ENCODE data around the gene INSRR.

DNA sequence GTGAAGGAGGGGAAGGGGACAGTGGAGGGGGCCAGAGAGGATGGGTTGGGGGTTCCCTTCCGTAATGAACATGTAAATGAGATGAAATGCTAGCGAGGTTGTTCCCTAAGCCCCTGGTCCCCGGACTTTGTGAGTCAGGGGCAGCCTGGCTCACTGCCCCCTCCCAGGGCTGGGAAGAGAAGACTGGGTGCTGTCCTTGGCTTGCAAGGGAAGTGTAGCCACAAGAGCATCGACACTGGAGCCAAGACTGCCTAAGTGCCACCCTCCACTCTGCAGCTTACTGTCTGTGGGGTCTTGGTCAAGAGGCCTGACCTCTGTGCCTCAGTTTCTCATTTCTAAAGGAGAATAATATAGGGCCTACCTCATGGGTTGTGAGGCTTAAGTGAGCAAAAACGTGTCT, 35.1 kb upstream of the INSRR start:
- TF ChIP-seq, protein P1, sequence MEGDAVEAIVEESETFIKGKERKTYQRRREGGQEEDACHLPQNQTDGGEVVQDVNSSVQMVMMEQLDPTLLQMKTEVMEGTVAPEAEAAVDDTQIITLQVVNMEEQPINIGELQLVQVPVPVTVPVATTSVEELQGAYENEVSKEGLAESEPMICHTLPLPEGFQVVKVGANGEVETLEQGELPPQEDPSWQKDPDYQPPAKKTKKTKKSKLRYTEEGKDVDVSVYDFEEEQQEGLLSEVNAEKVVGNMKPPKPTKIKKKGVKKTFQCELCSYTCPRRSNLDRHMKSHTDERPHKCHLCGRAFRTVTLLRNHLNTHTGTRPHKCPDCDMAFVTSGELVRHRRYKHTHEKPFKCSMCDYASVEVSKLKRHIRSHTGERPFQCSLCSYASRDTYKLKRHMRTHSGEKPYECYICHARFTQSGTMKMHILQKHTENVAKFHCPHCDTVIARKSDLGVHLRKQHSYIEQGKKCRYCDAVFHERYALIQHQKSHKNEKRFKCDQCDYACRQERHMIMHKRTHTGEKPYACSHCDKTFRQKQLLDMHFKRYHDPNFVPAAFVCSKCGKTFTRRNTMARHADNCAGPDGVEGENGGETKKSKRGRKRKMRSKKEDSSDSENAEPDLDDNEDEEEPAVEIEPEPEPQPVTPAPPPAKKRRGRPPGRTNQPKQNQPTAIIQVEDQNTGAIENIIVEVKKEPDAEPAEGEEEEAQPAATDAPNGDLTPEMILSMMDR (IDR thresholded peaks at IDR 0.05), result no peak
- no peak for TF ChIP-seq POLR2A (IDR thresholded peaks at IDR 0.05)

Data from thyroid gland (tissue), 4 donors.